Anterior cingulate cortex (tissue), 58 donors: ENCODE results near the gene GPATCH2L.

Source experiments
- DNase-seq, 58 donors: peaks; one replicate each; lab custom pipeline; 2025; lab: John Stamatoyannopoulos, UW

GPATCH2L gene

GRCh38 chr14:76151398-76152332 lies at the start of gene GPATCH2L:
Gene GPATCH2L, plus strand, starts transcription at chr14:76151922. Its CDS starts 2,442 bp downstream, at chr14:76154364.
- DNase-seq: peak; percentile 48 to 95 (median 90)

DNA sequence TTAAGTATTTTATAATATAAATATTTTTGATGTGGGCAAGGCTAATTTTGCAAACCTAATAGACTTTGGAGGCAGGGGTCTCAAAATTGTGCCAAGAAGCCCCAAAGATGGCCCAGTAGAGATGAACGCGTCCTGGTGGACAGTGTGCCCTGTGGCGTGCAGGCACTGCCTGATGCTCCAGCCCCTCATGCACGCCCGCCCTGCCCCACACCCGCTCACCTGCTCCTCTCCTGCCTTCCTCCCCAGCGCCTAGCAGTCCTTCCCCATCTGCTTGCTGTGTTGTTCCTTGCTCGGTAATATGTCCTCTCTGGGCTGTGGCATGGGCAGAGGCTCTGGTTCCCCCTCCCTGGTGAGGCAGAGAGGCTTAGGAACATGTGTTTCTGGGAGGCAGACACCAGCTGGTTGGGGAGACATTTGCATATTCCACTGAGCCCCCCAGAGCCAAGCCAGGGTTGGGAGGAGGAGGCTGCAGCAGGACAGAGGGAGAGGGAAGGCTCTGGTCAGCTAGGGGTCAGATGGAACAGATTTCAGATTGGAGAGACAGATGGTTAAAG lies 46.8 kb upstream of the GPATCH2L start:
- DNase-seq: no peak

GRCh38 chr14:76106188-76106587 lies 45.5 kb upstream of the GPATCH2L start:
- DNase-seq: no peak

- DNase-seq: no peak
Observed at GRCh38 chr14:76109087-76109880, 42.4 kb upstream of the GPATCH2L start.

DNA sequence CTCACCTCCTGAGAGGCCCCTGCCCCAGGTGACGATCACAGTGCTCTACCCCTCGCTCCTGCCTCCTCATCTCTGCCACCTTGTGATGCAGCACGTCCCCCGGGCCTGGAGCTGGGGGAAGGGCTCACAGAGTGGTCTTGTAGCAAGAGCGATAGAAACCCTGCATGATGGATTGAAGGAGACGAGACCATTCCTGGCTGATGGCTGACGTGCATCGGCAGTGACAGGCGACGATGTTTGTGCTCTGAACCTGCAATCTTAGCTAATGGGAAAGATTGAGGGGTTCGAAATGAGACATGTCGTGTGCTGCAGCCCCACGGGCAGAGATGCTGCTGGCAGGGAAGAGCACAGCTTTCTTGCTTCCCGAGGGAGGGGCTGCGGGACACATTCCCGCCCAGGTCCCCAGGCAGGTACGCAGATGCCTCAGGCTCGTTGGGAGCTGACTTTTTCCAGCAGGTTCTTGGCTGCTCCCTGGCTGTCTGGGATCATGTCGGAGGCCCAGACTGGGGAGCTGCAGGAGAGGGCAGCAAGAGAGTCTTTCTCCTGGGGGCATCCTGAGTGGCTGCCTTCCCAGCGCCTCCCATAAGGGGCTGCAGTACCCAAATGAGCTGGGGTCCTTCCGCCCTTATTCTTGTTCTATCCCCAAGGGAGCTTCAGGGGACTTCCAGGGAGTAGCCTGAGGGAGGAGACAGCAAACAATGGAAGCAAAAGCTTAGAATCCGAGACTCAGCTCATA lies 38.7 kb upstream of the GPATCH2L start:
- no peak for DNase-seq

- DNase-seq: no peak
Observed at GRCh38 chr14:76113691-76114090, 38.0 kb upstream of the GPATCH2L start.

GRCh38 chr14:76115010-76115422 lies 36.7 kb upstream of the GPATCH2L start:
- no peak for DNase-seq

DNA sequence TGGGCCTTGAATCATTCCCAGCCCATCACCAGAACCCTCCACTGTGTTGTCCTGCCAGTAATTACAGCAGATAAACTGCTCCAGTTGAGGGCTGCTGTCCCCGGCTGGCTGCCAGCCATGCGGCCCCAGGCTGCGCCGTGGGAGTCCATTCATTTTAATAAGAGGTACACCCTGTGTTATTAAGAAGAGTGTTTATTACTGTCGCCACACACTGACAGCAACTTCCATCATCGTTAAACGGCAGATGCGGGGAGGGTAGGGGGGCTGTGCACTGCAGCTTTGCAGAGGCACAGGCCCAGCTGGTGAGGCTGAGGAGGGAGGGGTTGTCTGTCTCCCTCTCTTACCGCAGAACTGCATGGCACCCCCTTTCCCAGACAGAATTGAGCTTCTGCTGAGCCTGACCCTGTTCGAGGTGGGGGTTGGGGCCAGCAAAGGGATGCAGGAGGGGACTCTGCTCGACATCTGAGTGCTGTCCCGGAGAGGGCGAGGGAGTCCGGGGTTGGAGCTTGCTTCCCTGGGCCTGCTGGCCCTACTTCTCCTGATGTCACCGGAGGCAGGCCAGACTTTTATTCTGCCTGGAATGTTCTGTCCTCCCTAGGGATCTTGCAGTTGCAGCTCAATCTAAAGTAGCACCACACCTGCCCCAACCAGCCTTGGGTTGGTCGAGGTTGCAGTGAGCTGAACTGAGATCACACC lies 33.8 kb upstream of the GPATCH2L start:
- DNase-seq: no peak

- DNase-seq: no peak
Observed at GRCh38 chr14:76118594-76118993, 33.1 kb upstream of the GPATCH2L start.

- DNase-seq: no peak
Observed at GRCh38 chr14:76121089-76121748, 30.5 kb upstream of the GPATCH2L start.

DNA sequence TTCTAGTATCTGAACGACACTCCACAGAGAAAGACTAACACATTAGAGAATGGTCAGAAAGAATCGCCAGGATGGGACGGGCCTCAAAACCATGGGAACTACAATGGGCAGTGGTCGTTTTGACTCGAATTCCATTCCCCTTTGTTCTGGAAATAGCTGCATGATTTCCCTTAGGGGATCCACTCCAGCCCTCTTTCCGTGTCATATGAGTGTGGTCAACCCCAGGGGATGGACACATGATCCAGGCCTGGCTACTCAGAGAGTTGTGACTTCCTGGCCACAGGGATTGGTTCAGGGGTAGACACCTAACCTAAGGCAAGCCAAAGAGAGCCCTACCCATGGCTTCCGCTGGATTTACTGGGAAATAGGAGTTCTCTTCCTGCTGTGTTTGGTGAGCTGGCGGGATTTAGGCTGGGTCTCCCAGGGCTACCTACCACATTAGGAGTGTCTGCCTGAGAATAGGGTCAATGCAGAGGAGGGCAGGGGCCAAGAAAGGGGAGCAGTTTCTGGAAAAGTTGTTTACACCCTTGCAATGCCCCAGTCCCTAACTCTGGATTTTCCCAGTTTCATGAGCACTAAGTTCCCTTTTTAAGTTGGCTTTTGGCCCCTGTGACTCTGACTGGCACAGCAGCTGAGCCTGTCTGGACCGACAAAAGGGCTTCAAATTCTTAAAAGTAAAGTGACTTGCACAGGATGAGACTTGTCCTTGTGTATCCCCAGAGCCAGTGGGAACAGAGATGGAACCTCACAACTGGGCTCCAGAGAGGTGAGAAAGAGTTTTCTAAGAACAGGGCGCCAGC lies 28.1 kb upstream of the GPATCH2L start:
- no peak for DNase-seq

DNA sequence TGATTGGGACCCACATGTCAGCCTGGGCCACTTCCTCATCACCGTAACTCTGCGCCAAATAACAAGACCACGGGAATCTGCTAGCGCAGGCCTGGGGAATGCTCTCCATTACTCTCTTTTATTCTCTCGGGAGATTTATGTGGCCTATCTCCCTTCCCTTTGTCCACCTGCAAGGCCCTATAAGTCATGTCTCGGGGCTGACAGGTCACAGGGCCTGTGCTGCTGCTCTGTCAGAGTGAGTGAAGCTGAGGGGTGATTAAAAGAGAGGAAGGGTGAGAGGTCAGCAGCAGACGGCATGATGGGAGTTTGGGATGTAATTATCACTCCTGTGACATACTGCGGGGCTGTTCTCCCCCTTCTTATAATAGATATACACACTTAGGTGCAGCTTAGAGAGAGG lies 26.2 kb upstream of the GPATCH2L start:
- DNase-seq: no peak

- DNase-seq: no peak
Observed at GRCh38 chr14:76126076-76126475, 25.6 kb upstream of the GPATCH2L start.

DNA sequence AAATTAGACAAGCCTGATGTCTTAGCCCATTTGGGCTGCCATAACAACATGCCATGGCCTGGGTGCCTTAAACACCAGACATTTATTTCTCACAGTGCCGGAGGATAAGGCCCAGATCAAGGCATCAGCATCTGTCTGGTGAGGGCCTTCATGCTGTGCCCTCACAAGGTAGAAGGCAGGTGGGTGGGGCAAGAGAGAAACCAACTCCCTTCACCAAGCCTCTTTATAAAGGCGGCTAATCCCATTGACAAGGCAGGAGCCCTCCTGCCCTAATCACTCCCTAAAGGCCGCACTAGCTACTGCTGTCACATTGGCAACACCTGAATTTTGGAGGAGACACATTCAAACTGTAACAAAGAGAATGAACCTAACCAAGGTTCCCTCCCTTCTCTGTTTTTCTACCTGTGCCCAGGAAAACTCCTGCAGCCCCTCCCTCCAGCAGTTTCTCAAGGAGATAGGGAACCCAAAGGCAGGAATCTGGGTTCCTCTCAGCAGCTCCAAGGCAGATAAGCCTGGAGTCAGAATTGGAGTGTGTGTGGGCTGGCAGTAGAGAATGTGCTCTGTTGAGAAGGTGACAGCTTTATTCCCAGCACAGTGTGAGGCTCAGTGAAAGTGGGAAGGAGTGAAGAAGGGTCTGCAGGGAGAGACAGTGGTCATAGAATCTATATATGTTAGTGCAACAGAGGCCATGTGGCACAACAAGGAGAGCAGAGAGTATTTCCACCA lies 21.7 kb upstream of the GPATCH2L start:
- DNase-seq: no peak

- DNase-seq: no peak
Observed at GRCh38 chr14:76131071-76131965, 20.4 kb upstream of the GPATCH2L start.

DNA sequence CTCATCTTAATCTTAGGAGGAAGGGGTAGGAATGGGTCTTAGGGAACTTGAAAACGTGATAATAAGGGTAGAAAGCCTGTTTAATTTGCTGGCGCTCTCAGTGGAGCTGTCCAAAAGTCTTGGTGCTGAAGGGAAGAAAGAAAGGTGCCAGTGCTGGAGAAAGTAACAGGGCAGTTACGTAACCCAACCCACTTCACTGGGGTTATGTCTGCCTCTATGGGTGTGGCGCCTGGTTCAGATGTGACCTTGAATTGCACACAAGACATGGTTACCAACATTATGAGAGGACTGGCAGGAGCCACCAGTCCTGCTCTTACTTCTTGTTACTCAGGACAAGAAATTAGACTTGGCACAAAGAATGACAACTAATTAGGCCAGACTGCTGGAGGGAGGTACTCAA lies 18.6 kb upstream of the GPATCH2L start:
- no peak for DNase-seq

DNA sequence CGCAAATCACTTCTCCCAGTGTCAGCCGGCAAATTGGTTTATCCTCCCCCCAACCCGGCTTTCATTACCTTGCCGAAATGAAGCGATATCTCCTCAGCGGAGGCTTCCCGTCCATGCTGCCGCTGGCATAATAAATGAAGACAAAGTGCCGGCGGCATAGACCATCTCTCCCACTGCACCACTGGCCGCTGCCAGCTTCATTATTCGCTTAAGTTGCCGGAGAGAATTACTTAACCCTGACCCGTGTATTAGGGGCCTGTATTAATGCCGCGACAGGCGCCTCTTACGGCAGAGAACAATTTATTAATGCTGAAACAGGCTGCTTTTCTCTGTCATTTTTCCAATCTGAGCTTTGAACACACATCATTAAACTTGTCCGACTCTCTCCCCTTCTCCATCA lies 17.5 kb upstream of the GPATCH2L start:
- no peak for DNase-seq
